GM19372 (cell line): Measurements from ENCODE around the gene AHSP.
"Not testable (repeated sequence)": the region's sequence is repeated elsewhere in the genome, so short reads cannot be mapped to it uniquely, and the experiment has no call there.

Source experiments
- ATAC-seq: cut with Tn5 transposase; IDR thresholded peaks from one replicate; pipeline ENCODE4 v1.9.1; 2021; ENCODE audit warnings: mild to moderate bottlenecking, low read depth, moderate library complexity; ENCODE audit not compliant: unreplicated experiment

Gene AHSP

DNA sequence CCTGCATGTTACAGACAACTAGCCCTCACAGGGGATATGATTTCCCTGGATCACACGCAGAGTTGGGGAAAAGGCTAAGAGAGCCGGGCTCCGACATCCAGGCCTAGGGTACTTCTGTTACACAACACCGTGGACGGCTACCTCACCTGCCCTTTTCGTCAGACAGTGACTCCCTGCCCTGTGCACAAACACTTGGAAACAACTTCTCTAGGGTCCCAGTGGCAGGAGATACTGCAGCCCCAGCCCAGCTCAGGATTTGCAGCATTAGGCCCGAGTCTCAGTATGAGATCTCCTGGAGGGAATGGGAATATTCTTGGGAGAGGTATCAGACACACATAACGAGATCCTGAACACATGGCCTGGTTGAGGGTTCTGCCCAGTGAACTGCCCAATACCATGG lies 27.8 kb upstream of the AHSP start:
- no peak for ATAC-seq

GRCh38 chr16:31501226-31501965 lies 26.3 kb upstream of the AHSP start:
- ATAC-seq = no peak

DNA sequence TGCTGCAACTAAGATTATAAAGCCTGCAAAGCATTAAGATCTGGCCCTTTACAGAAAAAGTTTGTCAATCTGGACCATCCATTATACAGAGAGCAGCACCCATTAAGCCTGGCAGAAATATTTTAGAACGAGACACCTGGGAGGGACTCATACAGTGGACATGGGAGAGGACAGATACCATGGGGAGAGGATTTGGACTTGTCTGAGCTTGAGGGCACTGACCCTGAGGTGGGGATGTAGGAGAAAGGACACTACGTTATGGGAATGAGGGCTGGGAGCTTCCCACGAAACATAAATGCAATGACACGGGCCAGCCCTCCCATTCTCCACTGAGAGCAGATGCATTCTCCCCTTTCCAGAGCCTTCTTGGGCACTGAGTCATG lies 25.7 kb upstream of the AHSP start:
- ATAC-seq = no peak

- ATAC-seq = no peak
Observed at GRCh38 chr16:31502981-31503380, 24.7 kb upstream of the AHSP start.

- not testable (repeated sequence) for ATAC-seq
Observed at GRCh38 chr16:31503555-31503954, 24.1 kb upstream of the AHSP start.

- no peak for ATAC-seq
Observed at GRCh38 chr16:31504159-31504558, 23.5 kb upstream of the AHSP start.

- no peak for ATAC-seq
Observed at GRCh38 chr16:31505483-31505882, 22.2 kb upstream of the AHSP start.

GRCh38 chr16:31507617-31507928 lies 20.1 kb upstream of the AHSP start:
- ATAC-seq = no peak

DNA sequence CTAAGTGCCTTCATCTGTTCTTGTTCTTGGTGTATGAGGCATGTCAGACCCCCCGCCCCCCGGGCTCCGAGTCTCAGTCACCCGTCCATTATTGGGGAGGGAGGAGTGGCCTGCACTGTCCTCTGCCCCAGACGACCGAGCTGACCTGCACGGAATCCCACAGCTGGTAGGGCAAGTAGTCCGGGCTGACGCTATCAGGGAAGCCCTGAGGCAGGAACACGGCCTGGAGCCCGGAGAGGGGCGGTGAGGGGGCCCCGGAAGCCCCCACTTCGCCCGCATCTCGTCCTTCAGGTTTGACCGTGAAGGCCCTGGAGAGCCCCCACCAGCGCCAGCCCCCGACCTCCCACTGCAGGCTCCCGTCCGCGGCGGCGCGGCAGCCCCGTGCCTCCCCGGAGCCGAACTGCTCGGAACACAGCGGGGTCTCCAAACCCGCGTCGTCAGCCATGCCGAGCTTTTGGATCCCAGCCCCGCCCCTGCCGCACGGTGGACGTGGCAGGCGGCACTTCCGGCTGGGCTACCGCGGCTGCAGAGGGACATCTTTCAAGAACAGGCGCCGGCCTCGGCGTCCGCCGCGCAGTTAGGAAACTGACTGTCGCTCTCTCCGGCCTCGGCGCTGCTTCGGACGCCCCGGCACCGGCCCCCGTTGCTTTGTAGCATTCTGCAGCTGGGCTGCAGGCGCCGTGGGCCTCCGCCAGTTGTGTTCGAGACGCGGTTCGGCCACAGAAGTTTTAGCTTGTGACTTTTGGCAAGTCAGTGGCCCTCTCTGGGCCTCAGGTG lies 19.6 kb upstream of the AHSP start, which contains the start of gene RUSF1:
Gene RUSF1, minus strand, starts transcription at position 463 of the 777 bp plus-strand sequence. Its CDS starts 18 bp downstream, at position 445.
- peak; percentile 92 for ATAC-seq

GRCh38 chr16:31508706-31509195 lies 18.9 kb upstream of the AHSP start:
- peak; percentile 3 for ATAC-seq

DNA sequence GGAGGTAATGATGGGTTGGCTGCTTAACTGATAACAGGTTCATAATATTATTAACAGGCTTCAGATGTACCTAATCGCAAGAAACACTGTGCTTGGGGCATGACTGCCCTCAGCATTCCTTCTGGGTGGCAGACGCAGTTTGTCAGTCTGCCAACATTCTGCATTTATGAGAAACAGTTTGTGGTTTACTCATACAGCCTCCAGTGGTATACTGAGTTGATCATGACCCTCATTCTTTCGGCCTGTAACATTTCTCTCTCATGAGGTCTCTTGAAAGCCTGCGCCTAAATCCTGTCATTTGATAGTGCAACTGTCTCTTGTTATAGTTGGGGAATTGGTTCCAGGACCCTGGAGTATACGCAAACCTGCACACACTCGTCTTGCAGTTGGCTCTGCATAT lies 14.6 kb upstream of the AHSP start:
- no peak for ATAC-seq

DNA sequence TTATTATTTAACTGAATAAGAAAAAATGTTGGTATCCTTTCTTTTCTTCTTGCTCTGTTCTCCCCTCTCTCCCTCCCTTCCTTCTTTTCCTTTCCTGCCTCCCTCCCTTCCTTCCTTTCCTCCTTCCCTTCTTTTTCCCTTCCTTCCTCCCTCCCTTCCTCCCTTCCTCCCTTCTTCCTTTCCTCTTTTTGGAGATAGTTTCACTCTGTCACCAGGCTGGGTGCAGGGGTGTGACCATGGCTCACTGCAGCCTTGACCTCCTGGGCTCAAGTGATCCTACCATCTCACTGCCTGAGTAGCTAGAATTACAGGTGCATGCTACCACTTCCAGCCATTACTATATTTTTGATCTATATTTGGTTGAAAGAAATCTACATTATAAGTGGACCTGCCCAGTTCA lies 13.8 kb upstream of the AHSP start:
- no peak for ATAC-seq

DNA sequence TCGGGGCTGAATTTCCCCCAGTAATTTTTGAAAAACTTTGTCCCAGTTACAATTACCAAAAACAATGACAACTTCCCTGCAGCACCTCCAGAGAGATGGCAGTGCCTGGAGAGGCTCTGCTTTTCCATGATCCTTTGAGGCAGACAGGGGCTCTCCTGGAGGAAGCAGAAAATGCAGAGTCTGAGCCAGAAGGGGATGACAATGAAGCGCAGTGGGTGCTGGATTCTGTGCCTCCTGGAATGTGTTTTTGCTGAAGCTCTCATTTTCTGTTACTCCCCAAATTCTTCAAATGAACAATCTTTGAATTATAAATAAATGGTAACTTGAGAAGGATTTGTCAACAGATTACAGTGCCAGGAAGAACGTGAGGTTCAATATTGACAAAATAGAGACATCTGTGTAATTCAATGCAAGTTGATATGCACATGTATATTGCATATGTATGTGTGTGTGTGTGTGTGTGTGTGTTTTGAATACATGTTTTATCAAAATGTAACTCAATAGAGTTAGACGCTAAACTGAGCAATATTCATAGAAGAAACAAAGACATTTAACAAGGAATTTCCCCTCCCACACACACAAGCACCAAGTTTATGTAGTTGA lies 9.8 kb upstream of the AHSP start:
- no peak for ATAC-seq

DNA sequence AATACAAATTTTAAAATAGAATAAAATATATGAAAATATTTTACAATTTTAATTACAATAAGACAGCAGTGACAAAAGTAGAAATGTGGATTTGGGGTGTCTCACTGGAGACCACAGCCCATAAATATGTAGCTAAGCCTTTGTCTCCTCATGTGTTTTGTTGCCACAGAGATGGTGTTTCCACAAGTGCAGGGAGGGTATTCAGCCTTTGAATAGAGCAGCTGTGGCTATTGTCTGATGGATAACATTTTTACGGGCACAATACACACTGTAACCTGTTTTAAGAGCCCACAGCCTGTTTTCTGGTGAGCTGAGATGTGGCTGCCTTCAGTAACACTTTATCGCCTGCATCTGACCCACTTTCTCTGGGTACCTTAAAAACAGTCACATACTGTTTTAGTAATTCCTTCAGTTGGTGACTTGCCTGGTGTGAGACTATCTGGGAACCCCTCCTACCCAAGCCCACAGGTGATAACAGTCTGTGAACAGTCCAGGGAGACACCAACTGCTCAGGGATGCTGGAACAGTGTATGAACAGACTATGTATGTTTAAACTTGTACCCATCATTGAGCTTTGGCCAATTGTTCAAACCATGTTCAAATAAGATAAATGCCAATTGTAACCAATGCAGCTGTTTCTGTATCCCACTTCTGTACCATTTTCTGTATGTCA lies 7.8 kb upstream of the AHSP start:
- ATAC-seq = no peak

DNA sequence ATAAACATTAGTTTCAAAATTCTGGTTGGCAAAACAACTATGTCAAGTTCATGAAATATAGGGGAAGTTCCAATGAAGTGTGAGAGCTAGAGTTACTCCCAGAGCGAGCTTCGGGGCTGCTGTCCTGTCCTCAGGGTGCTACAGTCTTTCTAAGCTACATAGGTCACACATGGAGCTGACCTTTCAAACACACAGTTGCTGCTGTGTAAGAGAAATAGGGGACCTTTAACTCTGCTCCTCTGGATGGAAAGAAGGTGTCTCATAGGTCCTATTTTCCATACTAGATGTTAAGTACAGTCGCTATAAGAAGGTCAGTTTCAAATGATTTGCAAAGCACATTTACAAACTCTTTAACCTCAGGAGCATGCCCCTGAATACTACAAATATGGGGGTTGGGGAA lies 6.3 kb upstream of the AHSP start:
- no peak for ATAC-seq

DNA sequence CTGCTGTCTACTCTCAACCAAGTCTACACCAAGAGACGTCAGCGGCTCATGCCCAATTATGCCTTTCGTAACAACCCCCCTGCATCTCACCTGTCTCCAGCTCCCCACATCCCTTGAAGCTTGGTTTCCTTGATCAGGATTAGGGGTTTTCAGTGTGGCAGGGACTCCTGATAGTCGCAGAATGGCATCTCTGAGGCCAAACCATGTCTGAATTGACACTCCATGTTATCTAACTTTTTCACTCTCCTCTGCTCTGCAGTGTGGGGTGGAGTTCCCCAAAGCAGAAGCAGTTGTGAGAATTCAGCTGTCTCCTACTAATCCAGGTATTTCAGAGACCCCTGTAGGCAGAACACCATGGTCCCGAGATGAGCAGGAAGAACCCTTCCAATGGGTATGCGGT lies 5.6 kb upstream of the AHSP start:
- no peak for ATAC-seq

DNA sequence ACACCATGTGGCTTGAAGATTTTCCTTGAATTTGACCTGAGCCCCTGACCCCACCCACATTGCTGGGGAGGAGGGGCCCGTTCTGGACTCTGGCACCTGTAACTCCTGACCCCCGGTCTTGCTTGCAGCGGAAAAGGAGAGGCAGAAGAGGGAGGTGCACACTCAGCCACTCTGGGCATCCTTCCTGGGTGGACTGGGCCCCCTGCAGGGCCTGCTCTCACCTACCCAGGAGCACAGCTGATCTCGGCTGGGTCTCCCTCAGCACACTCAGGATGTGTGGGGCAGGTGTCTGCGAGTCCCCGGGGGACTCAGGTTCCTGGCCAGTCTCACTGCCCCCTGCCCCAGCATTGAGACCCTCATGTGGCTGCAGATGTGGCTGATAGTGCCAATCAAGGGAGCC lies 3.9 kb upstream of the AHSP start:
- not testable (repeated sequence) for ATAC-seq

DNA sequence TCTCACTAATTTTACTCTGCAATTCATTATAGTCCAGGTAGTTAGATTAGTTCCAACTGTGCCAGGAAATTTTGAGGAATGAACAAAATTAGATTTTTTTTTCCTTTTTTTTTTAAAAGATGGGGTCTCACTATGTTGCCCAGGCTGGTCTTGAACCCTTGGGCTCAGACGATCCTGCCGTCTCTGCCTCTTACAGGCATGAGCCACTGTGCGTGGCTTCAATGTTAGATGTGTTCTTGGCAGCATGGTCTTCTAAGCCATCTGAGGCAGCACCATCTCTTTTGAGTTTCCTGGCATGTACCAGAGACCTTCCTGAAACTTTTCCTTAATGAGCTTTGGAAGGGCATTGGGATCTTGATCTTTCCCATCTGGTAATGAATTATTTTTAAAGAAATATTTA lies 2.6 kb upstream of the AHSP start:
- no peak for ATAC-seq

GRCh38 chr16:31528523-31529107 lies 915 bp downstream of the AHSP start:
- no peak for ATAC-seq

GRCh38 chr16:31529108-31529936 lies 1.6 kb downstream of the AHSP start:
- ATAC-seq = no peak
